ENCODE data around the gene IFI6. TPM values are rescaled to one million over a fixed set of nuclear protein-coding genes. Genes with fewer than 3 reads are reported as not detected.
A peak's percentile ranks its signal among the peaks of the same experiment; 100 is the strongest.

Gene IFI6
- polyA plus RNA-seq, 3 donors: 69.9 to 276 (median 276) TPM

- peak; percentile 39 to 64 (median 64) for DNase-seq
- WGBS (ENCODE audit: insufficient coverage): 28% methylated on average over 13 of the region's 14 CpGs
- H3K9ac ChIP-seq (ENCODE audit: insufficient read depth, low read length, poor library complexity, severe bottlenecking): peak overlapping the region; percentile 48
- TF ChIP-seq CTCF (IDR thresholded peaks at IDR 0.05): no peak
- no peaks in the 10 kb centered on the region for H3K9me3 Mint-ChIP-seq
- peaks cover 69% of the 10 kb centered on the region for H3K4me1 Mint-ChIP-seq
- H3K4me1 ChIP-seq (ENCODE audit: control insufficient read depth in 1 of 2, insufficient read depth in 2 of 2, low read length in 2 of 2): peaks cover 86 to 90% of the 10 kb centered on the region in 2 donors
- H3K27ac Mint-ChIP-seq: peak overlapping the region; percentile 83 to 93 (median 90)
- intact Hi-C loops (cut with micrococcal nuclease): no loop called here
- peaks cover 95 to 96% of the 10 kb centered on the region in 2 donors for H3K36me3 ChIP-seq (replicated peaks in 1 of 2; ENCODE audit: control insufficient read depth in 1 of 2, insufficient read depth in 2 of 2, low read length in 2 of 2)
- peak overlapping the region; percentile 54 for H3K4me3 Mint-ChIP-seq
- H4K20me1 ChIP-seq (ENCODE audit: insufficient read depth, low read length): peaks cover 98% of the 10 kb centered on the region
- peaks cover 0 to 4% (median 1%) of the 10 kb centered on the region in 3 donors for H3K27me3 Mint-ChIP-seq (ENCODE audit: low read depth in 3 of 3)
- peaks cover 0 to 77% of the 10 kb centered on the region in 2 donors for H3K36me3 Mint-ChIP-seq
- peak overlapping the region in 1 of 3 experiments; percentile 51 for H3K4me3 ChIP-seq (replicated peaks in 1 of 3; ENCODE audit: low read depth in 2 of 3, low read length in 3 of 3)
- peaks cover 93% of the 10 kb centered on the region for H3K79me2 ChIP-seq (ENCODE audit: insufficient read depth, low read length)
- no peak overlapping the region for H2AFZ ChIP-seq (ENCODE audit: insufficient read depth, low read depth, low read length, poor library complexity, severe bottlenecking)
- H3K27ac ChIP-seq (ENCODE audit: low read depth in 1 of 2, low read length in 2 of 2): peak overlapping the region; percentile 65 to 84
- H3K9me3 ChIP-seq (replicated peaks in 1 of 2; ENCODE audit: control insufficient read depth in 1 of 2, insufficient read depth in 1 of 2, low read length in 2 of 2): no peaks in the 10 kb centered on the region
- H3K27me3 ChIP-seq (ENCODE audit: control insufficient read depth in 2 of 2, insufficient read depth in 2 of 2, low read length in 2 of 2): no peaks in the 10 kb centered on the region
- H3K4me2 ChIP-seq (replicated peaks; ENCODE audit: extremely low read depth, low read length, poor library complexity, severe bottlenecking): peak overlapping the region; percentile 61
These were observed 53.5 kb downstream of the IFI6 start for GRCh38 chr1:27618341-27619082.

GRCh38 chr1:27617420-27617819 is 54.6 kb downstream of the IFI6 start:
- Histone ChIP-seq H2AFZ (ENCODE audit: insufficient read depth, low read depth, low read length, poor library complexity, severe bottlenecking) (no peak overlapping the region), H3K27ac (ENCODE audit: low read depth in 1 of 2, low read length in 2 of 2) (peak overlapping the region; percentile 65 to 84), H3K36me3 (replicated peaks in 1 of 2; ENCODE audit: control insufficient read depth in 1 of 2, insufficient read depth in 2 of 2, low read length in 2 of 2) (peaks cover 96 to 97% of the 10 kb centered on the region in 2 donors), H3K9me3 (replicated peaks in 1 of 2; ENCODE audit: control insufficient read depth in 1 of 2, insufficient read depth in 1 of 2, low read length in 2 of 2) (no peaks in the 10 kb centered on the region), H3K9ac (ENCODE audit: insufficient read depth, low read length, poor library complexity, severe bottlenecking) (peak overlapping the region; percentile 48), H3K4me2 (replicated peaks; ENCODE audit: extremely low read depth, low read length, poor library complexity, severe bottlenecking) (peak overlapping the region; percentile 61), H3K79me2 (ENCODE audit: insufficient read depth, low read length) (peaks cover 85% of the 10 kb centered on the region), H3K27me3 (ENCODE audit: control insufficient read depth in 2 of 2, insufficient read depth in 2 of 2, low read length in 2 of 2) (no peaks in the 10 kb centered on the region), H4K20me1 (ENCODE audit: insufficient read depth, low read length) (peaks cover 99% of the 10 kb centered on the region), H3K4me1 (ENCODE audit: control insufficient read depth in 1 of 2, insufficient read depth in 2 of 2, low read length in 2 of 2) (peaks cover 80 to 89% of the 10 kb centered on the region in 2 donors), H3K4me3 (replicated peaks in 1 of 3; ENCODE audit: low read depth in 2 of 3, low read length in 3 of 3) (peak overlapping the region in 1 of 3 experiments; percentile 51)
- peaks cover 0 to 87% of the 10 kb centered on the region in 2 donors for H3K36me3 Mint-ChIP-seq
- peak overlapping the region; percentile 83 to 93 (median 90) for H3K27ac Mint-ChIP-seq
- no peaks in the 10 kb centered on the region for H3K9me3 Mint-ChIP-seq
- H3K4me3 Mint-ChIP-seq: peak overlapping the region; percentile 21 to 27
- peaks cover 73% of the 10 kb centered on the region for H3K4me1 Mint-ChIP-seq
- H3K27me3 Mint-ChIP-seq (ENCODE audit: low read depth in 3 of 3): peaks cover 0 to 4% (median 1%) of the 10 kb centered on the region in 3 donors
- TF ChIP-seq CTCF (IDR thresholded peaks at IDR 0.05): no peak
- intact Hi-C loops (cut with micrococcal nuclease): no loop called here
- peak in 1 of 3 donors; percentile 34 for DNase-seq
- 17% methylated on average over 1 of the region's 2 CpGs for WGBS (ENCODE audit: insufficient coverage)

Measured in CD14-positive monocyte (primary cell).